ENCODE measurements around the gene NPW. TPM values are rescaled to one million over a fixed set of nuclear protein-coding genes. Genes with fewer than 3 reads are reported as not detected.

NPW gene
- total and polyA plus RNA-seq, 12 donors = 0.50 to 3.9 (median 1.2) TPM; not detected in 6

DNA sequence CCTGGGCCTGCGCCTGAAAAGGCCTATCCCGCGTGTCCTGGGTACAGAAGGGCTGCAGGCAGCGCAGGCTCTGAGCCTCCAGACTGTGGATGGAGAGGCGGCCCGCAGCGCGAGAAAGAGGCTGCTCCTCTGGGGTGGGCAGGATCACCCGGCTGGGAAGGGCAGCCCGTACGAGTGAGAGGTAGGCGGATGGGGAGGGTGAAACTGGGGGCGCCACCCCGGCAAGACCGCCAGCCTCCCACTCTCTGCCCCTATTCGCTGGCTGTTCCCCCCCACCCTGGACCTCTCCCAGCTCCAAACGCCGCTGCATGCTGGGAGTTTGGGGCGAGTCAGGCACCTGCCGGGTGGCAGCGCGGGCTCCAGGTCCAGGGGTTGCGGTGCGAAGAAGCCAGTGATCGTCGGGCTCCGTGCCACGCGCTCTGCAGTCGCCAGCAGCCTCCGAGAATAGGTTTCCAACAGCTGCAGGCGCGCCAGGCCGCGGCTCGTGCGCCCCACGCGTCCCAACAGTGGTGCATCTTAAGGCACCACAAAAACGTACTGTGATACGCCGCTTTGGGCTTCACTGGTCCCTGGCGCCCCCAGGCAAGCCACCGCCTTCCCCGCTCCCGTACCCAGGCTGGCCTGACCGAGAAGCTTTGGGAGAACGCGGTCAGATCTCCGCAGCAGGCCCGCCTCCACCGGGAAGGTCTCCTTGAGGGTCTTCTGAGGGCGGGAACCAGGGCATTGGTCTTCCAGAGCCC lies 39.4 kb upstream of the NPW start:
- intact Hi-C loops (cut with DNase I) = no loop called here
- Histone ChIP-seq H3K4me3 (no peak overlapping the region), H3K36me3 (replicated peaks in 1 of 2) (peaks cover 0 to 36% of the 10 kb centered on the region in 2 donors), H3K27ac (no peak overlapping the region), H3K27me3 (peaks cover 26% of the 10 kb centered on the region), H3K4me1 (replicated peaks in 1 of 2) (peaks cover 0 to 16% of the 10 kb centered on the region in 2 donors), H3K9me3 (replicated peaks in 1 of 3) (no peaks in the 10 kb centered on the region)
- DNase-seq = no peak
- WGBS, 4 donors = 5 to 19% (median 9%) methylated on average over 14 to 53 of the region's 53 CpGs
- TF ChIP-seq POLR2A (IDR thresholded peaks at IDR 0.05) = no peak
- TF ChIP-seq, protein P1, sequence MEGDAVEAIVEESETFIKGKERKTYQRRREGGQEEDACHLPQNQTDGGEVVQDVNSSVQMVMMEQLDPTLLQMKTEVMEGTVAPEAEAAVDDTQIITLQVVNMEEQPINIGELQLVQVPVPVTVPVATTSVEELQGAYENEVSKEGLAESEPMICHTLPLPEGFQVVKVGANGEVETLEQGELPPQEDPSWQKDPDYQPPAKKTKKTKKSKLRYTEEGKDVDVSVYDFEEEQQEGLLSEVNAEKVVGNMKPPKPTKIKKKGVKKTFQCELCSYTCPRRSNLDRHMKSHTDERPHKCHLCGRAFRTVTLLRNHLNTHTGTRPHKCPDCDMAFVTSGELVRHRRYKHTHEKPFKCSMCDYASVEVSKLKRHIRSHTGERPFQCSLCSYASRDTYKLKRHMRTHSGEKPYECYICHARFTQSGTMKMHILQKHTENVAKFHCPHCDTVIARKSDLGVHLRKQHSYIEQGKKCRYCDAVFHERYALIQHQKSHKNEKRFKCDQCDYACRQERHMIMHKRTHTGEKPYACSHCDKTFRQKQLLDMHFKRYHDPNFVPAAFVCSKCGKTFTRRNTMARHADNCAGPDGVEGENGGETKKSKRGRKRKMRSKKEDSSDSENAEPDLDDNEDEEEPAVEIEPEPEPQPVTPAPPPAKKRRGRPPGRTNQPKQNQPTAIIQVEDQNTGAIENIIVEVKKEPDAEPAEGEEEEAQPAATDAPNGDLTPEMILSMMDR (IDR thresholded peaks at IDR 0.05) = no peak

DNA sequence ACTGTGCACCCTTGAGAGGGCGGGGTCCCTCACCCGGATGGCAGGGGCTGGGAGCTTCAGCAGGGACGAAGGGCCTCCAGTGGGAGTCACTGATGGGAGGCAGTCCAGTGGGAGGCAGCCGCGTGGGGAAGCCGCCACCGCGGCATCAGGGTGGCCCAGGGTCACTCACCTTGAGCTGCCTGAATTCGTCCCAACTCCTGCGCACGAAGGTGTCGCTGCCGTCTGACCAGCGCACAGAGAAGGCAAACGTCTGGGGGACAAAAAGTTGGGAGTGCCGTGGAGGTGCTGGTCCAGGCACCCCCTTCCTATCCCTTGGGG lies 38.9 kb upstream of the NPW start:
- Histone ChIP-seq H3K27me3 (peaks cover 26% of the 10 kb centered on the region), H3K4me3 (no peak overlapping the region), H3K9me3 (replicated peaks in 1 of 3) (no peaks in the 10 kb centered on the region), H3K27ac (no peak overlapping the region), H3K4me1 (replicated peaks in 1 of 2) (peaks cover 0 to 18% of the 10 kb centered on the region in 2 donors), H3K36me3 (replicated peaks in 1 of 2) (peaks cover 0 to 36% of the 10 kb centered on the region in 2 donors)
- intact Hi-C loops (cut with DNase I) = no loop called here
- no peak for TF ChIP-seq POLR2A (IDR thresholded peaks at IDR 0.05)
- TF ChIP-seq, protein P1 (IDR thresholded peaks at IDR 0.05) = no peak
- WGBS, 4 donors = 14 to 35% (median 21%) methylated on average over 9 to 16 of the region's 16 CpGs; no CpG with 5 or more reads in 1 of the 4 donors
- DNase-seq = no peak

DNA sequence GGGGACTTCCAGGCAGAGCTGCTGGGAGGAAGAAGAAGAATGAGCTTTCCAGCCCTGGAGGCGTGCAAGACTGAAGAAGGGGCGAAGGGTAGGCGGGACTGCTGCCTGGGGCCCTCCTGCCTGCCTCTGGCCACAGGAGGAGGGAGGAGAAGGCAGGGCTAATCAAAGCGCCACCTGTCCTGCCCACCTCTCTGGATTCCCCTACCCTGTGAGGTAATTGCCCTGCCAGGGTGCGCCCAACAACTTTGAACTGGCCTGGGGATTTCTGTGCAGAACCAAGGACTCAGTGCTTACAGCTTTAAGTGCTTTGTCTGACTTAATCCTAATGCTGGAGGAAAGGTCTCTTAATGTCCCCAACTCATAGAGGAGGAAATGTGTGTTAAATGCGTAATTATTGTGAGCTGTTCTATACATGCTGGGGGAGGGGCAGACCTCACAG lies 38.2 kb upstream of the NPW start, which contains the start of gene NOXO1:
TSS of gene NOXO1 (minus strand) at position 72 of the 439 bp plus-strand sequence. CDS start 290 bp downstream, outside the sequence.
- intact Hi-C loops (cut with DNase I) = no loop called here
- Histone ChIP-seq H3K4me3 (no peak within 1 kb of the TSS), H3K36me3 (replicated peaks in 1 of 2) (peaks cover 0 to 36% of the 10 kb centered on the region in 2 donors), H3K27me3 (peaks cover 26% of the 10 kb centered on the region), H3K27ac (no peak within 1 kb of the TSS), H3K9me3 (replicated peaks in 1 of 3) (no peaks in the 10 kb centered on the region), H3K4me1 (replicated peaks in 1 of 2) (peaks cover 0 to 18% of the 10 kb centered on the region in 2 donors)
- 29 to 48% (median 38%) methylated on average over 3 to 6 of the region's 6 CpGs for whole genome bisulfite sequencing, 4 donors
- TF ChIP-seq, protein P1 (IDR thresholded peaks at IDR 0.05) = no peak
- no peak for TF ChIP-seq POLR2A (IDR thresholded peaks at IDR 0.05)
- no peak for DNase-seq

DNA sequence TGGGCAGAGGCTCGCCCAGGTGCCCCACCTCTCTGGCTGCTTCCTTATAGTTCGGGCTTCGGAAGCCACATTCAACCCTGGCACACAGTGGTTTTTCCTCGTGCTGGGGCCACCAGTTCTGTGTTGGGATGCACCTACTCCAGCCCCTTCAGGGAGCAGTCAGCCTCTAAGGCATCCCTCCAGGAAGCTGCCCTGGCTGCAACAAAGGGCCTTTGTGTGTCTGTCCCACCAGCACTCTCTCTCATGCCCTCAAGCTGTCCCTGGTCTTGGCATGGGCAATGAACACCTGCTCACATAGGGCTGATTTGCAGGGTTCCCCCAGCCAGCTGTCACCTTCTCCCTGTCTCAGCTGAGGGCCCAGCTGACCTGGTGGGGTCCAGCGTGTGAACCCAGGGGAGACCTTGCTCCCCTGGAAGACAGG lies 37.6 kb upstream of the NPW start:
- Histone ChIP-seq H3K36me3 (replicated peaks in 1 of 2) (peaks cover 0 to 36% of the 10 kb centered on the region in 2 donors), H3K4me3 (no peak overlapping the region), H3K4me1 (replicated peaks in 1 of 2) (peaks cover 0 to 18% of the 10 kb centered on the region in 2 donors), H3K27me3 (peaks cover 26% of the 10 kb centered on the region), H3K27ac (no peak overlapping the region), H3K9me3 (replicated peaks in 1 of 3) (no peaks in the 10 kb centered on the region)
- intact Hi-C loops (cut with DNase I) = no loop called here
- 54 to 72% (median 65%) methylated on average over 4 to 5 of the region's 5 CpGs for WGBS, 4 donors
- DNase-seq = no peak
- TF ChIP-seq, protein P1 (IDR thresholded peaks at IDR 0.05) = no peak
- no peak for TF ChIP-seq POLR2A (IDR thresholded peaks at IDR 0.05)

All from adrenal gland (tissue), 12 donors.